ENCODE measurements around the gene A2ML1. TPM values are rescaled to one million over a fixed set of nuclear protein-coding genes. Genes with fewer than 3 reads are reported as not detected.

A2ML1 gene
- total and polyA plus RNA-seq, 2 donors (not counting 3 experiments of a cell fraction or from before 2014, with no cell fraction given) = not detected

GRCh38 chr12:8841778-8842177, 19.4 kb downstream of the A2ML1 start:
- H3K9ac ChIP-seq (replicated peaks; ENCODE audit: extremely low read depth, insufficient read depth, low read length) = no peak overlapping the region
- H3K9me3 ChIP-seq (replicated peaks; ENCODE audit: control insufficient read depth, insufficient read depth, low read length) = no peaks in the 10 kb centered on the region
- H3K4me1 ChIP-seq (ENCODE audit: control insufficient read depth, extremely low read depth, insufficient read depth, low read length) = no peaks in the 10 kb centered on the region
- H3K4me2 ChIP-seq (ENCODE audit: insufficient read depth, low read length) = no peak overlapping the region
- FAIRE-seq (no peak), DNase-seq (ENCODE audit: low read depth, low spot score) (no peak)
- intact Hi-C loops (cut with micrococcal nuclease) (no loop called here), dilution Hi-C loops (cut with MboI; ENCODE audit: extremely low pct_ligation_motif_present, low sequenced_read_pairs) (no loop called here)
- no peaks in the 10 kb centered on the region for H3K27me3 ChIP-seq (ENCODE audit: control insufficient read depth in 2 of 2, insufficient read depth in 2 of 2, low read length in 2 of 2)
- no peak overlapping the region for H2AFZ ChIP-seq (ENCODE audit: low read depth, low read length)
- BruUV-seq (replicated peaks) = no TSS peak
- H4K20me1 ChIP-seq (replicated peaks; ENCODE audit: control insufficient read depth, extremely low read depth, insufficient read depth, low read length) = no peaks in the 10 kb centered on the region
- TF ChIP-seq GATA2 (IDR thresholded peaks at IDR 0.05; ENCODE audit: insufficient read depth, insufficient read length, low read depth, low read length) (no peak), EZH2 (IDR thresholded peaks at IDR 0.05; ENCODE audit: borderline replicate concordance, low read depth, low read length, severe bottlenecking) (no peak)
- H3K4me3 ChIP-seq (replicated peaks in 1 of 3; ENCODE audit: insufficient read depth in 1 of 3, low read depth in 1 of 3, low read length in 3 of 3) = no peak overlapping the region
- no peak overlapping the region for H3K27ac ChIP-seq (ENCODE audit: insufficient read depth, low read depth, low read length)
- no peaks in the 10 kb centered on the region for H3K36me3 ChIP-seq (ENCODE audit: control insufficient read depth in 2 of 2, extremely low read depth in 1 of 2, insufficient read depth in 2 of 2, low read length in 2 of 2)
- ChIA-PET POLR2A (no interaction called here), CTCF (interaction anchor here (0.9 to 2.2 kb wide), 4 partner anchors 11 to 184 kb away, joined by 3 to 6 read pairs (median 5); no protein-coding TSS in a partner anchor)
- no peaks in the 10 kb centered on the region for H3K79me2 ChIP-seq (ENCODE audit: control insufficient read depth, insufficient read depth, low read length)
- H3K9me1 ChIP-seq (replicated peaks; ENCODE audit: control insufficient read depth, extremely low read depth, insufficient read depth, low read length) = no peaks in the 10 kb centered on the region

- no TSS peak for BruUV-seq (replicated peaks)
- CTCF ChIA-PET = interaction anchor here (0.5 to 4.0 kb wide), 2 partner anchors 10 to 16 kb away, joined by 3 to 13 read pairs; no protein-coding TSS in a partner anchor
Observed at GRCh38 chr12:8844665-8845064, 22.2 kb downstream of the A2ML1 start.

More at GRCh38 chr12:8844665-8845064, 22.2 kb downstream of the A2ML1 start:
- H3K4me3 ChIP-seq (replicated peaks in 1 of 3; ENCODE audit: insufficient read depth in 1 of 3, low read depth in 1 of 3, low read length in 3 of 3) = no peak overlapping the region
- H3K79me2 ChIP-seq (ENCODE audit: control insufficient read depth, insufficient read depth, low read length) = no peaks in the 10 kb centered on the region
- H3K9ac ChIP-seq (replicated peaks; ENCODE audit: extremely low read depth, insufficient read depth, low read length) = no peak overlapping the region
- no peaks in the 10 kb centered on the region for H4K20me1 ChIP-seq (replicated peaks; ENCODE audit: control insufficient read depth, extremely low read depth, insufficient read depth, low read length)
- H3K27me3 ChIP-seq (ENCODE audit: control insufficient read depth in 2 of 2, insufficient read depth in 2 of 2, low read length in 2 of 2) = no peaks in the 10 kb centered on the region
- POLR2A ChIA-PET = no interaction called here
- no peak for TF ChIP-seq CTCF (IDR thresholded peaks at IDR 0.05; ENCODE audit: extremely low read depth in 1 of 2, insufficient read depth in 1 of 2, low read depth in 1 of 2, low read length in 2 of 2)
- no peak for TF ChIP-seq JUN (IDR thresholded peaks at IDR 0.05; ENCODE audit: borderline replicate concordance, insufficient read depth, insufficient read length, low read depth)
- no peak for TF ChIP-seq POLR2A (IDR thresholded peaks at IDR 0.05; ENCODE audit: low read depth, low read length)
- no peak for TF ChIP-seq EZH2 (IDR thresholded peaks at IDR 0.05; ENCODE audit: borderline replicate concordance, low read depth, low read length, severe bottlenecking)
- no peak for TF ChIP-seq MAX (IDR thresholded peaks at IDR 0.05; ENCODE audit: insufficient read depth, insufficient read length)
- no peak for TF ChIP-seq POLR2AphosphoS5 (IDR thresholded peaks at IDR 0.05; ENCODE audit: insufficient read depth, low read depth, low read length)
- TF ChIP-seq MYC (IDR thresholded peaks at IDR 0.05; ENCODE audit: low read depth, low read length) = no peak
- TF ChIP-seq GATA2 (IDR thresholded peaks at IDR 0.05; ENCODE audit: insufficient read depth, insufficient read length, low read depth, low read length) = no peak
- no peak for TF ChIP-seq FOS (IDR thresholded peaks at IDR 0.05; ENCODE audit: borderline replicate concordance, insufficient read depth, low read length)
- H3K27ac ChIP-seq (ENCODE audit: insufficient read depth, low read depth, low read length) = no peak overlapping the region
- H3K36me3 ChIP-seq (ENCODE audit: control insufficient read depth in 2 of 2, extremely low read depth in 1 of 2, insufficient read depth in 2 of 2, low read length in 2 of 2) = no peaks in the 10 kb centered on the region
- H3K4me2 ChIP-seq (ENCODE audit: insufficient read depth, low read length) = no peak overlapping the region
- H3K4me1 ChIP-seq (ENCODE audit: control insufficient read depth, extremely low read depth, insufficient read depth, low read length) = no peaks in the 10 kb centered on the region
- DNase-seq (ENCODE audit: low read depth, low spot score) (no peak), FAIRE-seq (no peak)
- H3K9me1 ChIP-seq (replicated peaks; ENCODE audit: control insufficient read depth, extremely low read depth, insufficient read depth, low read length) = no peaks in the 10 kb centered on the region
- H2AFZ ChIP-seq (ENCODE audit: low read depth, low read length) = no peak overlapping the region
- no peaks in the 10 kb centered on the region for H3K9me3 ChIP-seq (replicated peaks; ENCODE audit: control insufficient read depth, insufficient read depth, low read length)
- dilution Hi-C loops (cut with MboI; ENCODE audit: extremely low pct_ligation_motif_present, low sequenced_read_pairs) (no loop called here), intact Hi-C loops (cut with micrococcal nuclease) (no loop called here)

All from endothelial cell of umbilical vein (primary cell).